NB4 (cell line): ENCODE data around the gene CCDC78.

Experiments used
- POLR2A ChIP-seq: IDR thresholded peaks from 2 replicates; pipeline ENCODE4 v1.6.1; 2011; ENCODE audit warnings: mild to moderate bottlenecking; ENCODE audit not compliant: insufficient read length; ENCODE audit errors: extremely low read depth
- TF ChIP-seq, protein P1 (sequence below): IDR thresholded peaks from one replicate; pipeline ENCODE4 v1.5.1; 2012; ENCODE audit warnings: low read depth, low read length

DNA sequence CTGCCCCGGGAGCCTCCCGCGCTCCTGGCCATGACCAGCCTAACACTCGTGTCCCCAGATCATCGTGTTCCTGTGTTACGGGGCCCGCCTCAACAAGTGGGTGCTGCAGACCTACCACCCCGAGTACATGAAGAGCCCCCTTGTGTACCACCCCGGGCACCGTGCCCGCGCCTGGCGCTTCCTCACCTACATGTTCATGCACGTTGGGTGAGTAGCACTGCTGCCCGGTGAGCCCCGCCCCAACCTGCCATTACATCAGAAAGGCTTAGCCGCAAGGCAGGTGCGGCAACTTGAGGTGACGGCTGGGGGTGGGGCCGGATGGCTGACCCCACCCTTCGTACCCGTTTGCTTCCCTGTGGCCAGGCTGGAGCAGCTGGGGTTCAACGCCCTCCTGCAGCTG is 49.3 kb downstream of the CCDC78 start:
- no peak for TF ChIP-seq POLR2A
- TF ChIP-seq, protein P1, sequence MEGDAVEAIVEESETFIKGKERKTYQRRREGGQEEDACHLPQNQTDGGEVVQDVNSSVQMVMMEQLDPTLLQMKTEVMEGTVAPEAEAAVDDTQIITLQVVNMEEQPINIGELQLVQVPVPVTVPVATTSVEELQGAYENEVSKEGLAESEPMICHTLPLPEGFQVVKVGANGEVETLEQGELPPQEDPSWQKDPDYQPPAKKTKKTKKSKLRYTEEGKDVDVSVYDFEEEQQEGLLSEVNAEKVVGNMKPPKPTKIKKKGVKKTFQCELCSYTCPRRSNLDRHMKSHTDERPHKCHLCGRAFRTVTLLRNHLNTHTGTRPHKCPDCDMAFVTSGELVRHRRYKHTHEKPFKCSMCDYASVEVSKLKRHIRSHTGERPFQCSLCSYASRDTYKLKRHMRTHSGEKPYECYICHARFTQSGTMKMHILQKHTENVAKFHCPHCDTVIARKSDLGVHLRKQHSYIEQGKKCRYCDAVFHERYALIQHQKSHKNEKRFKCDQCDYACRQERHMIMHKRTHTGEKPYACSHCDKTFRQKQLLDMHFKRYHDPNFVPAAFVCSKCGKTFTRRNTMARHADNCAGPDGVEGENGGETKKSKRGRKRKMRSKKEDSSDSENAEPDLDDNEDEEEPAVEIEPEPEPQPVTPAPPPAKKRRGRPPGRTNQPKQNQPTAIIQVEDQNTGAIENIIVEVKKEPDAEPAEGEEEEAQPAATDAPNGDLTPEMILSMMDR = no peak
